Measurements from ENCODE around the gene FOXP3.

DNA sequence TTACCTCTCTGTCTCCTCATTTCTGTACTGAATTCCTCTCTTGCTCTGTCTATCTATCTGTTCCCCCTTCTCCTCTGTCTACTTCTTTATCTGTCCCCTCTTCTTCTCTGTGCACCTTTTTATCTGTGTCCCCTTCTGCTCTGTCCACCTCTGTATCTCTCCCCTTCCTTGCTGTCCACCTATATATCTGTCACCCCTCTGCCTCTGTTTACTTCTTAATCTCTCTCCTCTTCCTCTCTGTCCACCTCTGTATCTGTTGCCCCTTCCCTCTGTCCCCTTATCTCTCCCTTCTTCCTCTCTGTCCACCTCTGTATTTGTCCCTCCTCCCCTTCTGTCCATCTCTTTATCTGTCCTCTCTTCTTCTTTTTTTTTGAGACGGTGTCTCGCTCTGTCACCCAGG, 20.3 kb downstream of the FOXP3 start:
- TF ChIP-seq, protein P1, sequence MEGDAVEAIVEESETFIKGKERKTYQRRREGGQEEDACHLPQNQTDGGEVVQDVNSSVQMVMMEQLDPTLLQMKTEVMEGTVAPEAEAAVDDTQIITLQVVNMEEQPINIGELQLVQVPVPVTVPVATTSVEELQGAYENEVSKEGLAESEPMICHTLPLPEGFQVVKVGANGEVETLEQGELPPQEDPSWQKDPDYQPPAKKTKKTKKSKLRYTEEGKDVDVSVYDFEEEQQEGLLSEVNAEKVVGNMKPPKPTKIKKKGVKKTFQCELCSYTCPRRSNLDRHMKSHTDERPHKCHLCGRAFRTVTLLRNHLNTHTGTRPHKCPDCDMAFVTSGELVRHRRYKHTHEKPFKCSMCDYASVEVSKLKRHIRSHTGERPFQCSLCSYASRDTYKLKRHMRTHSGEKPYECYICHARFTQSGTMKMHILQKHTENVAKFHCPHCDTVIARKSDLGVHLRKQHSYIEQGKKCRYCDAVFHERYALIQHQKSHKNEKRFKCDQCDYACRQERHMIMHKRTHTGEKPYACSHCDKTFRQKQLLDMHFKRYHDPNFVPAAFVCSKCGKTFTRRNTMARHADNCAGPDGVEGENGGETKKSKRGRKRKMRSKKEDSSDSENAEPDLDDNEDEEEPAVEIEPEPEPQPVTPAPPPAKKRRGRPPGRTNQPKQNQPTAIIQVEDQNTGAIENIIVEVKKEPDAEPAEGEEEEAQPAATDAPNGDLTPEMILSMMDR (conservative IDR thresholded peaks at IDR 0.05 in 1 of 2, IDR thresholded peaks at IDR 0.05 in 1 of 2; ENCODE audit: low read depth in 1 of 2, low read length in 2 of 2), result no peak
- no peak for TF ChIP-seq EZH2 (IDR thresholded peaks at IDR 0.05; ENCODE audit: low read length, missing control alignments)
